Gastroesophageal sphincter (tissue), 3 donors: ENCODE results near the gene SRSF9.

Experiments used
- EP300 ChIP-seq: sonication (generic); formaldehyde crosslinking; IDR thresholded peaks from one replicate; pipeline ENCODE4 v1.6.1; 2017; ENCODE audit warnings: antibody characterized with exemption, mild to moderate bottlenecking
- POLR2A ChIP-seq, 2 donors: fragments of 450-650 bp; IDR thresholded peaks; one replicate each; pipeline ENCODE4 v1.6.1; 2017; ENCODE audit warnings: antibody characterized with exemption in 2 of 2, mild to moderate bottlenecking in 2 of 2, moderate library complexity in 1 of 2
- POLR2AphosphoS5 ChIP-seq: sonication (generic); formaldehyde crosslinking; IDR thresholded peaks from one replicate; pipeline ENCODE4 v1.6.1; 2017; ENCODE audit warnings: antibody characterized with exemption
- TF ChIP-seq, protein P1 (sequence below), 4 experiments: fragments of 200-600 bp in 2 of 4; fragments of 450-650 bp in 2 of 4; sonication (generic) in 1 of 4; IDR thresholded peaks; one replicate each; pipeline ENCODE4 v1.5.1; 2017 to 2019; ENCODE audit warnings: antibody characterized with exemption in 4 of 4, mild to moderate bottlenecking in 2 of 4, moderate library complexity in 2 of 4

DNA sequence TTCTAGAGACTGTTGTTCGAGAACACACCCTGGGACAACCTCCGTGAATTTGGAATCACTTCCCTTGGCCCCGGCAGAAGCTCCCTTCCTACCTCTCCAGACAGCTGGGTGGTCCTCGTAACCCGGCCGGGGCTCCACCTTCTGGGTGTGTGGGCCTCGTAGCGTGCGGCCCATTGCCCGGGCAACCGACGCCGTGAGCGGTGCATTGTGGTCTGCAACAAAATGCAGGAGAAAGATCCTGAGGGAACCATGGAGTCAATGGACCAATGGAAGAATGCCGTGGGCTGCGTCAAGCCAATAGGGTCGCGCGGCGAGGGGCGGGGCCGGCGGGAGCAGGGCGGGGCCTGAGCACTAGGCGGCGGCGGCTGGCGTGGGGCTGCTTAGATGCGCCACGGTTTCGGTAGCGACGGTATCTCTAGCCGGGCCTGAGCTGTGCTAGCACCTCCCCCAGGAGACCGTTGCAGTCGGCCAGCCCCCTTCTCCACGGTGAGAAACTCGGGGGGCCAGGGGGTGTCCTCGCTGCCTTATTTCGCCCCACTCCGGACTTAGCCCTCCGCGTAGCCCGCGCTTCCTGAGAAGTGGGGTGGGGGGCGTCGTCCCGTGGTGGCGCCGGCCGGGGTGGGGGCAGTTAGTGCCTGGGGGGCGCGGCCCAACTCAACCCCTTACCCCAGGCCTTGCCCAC lies 26.3 kb upstream of the SRSF9 start, which contains the start of gene DYNLL1:
- TF ChIP-seq, protein P1, sequence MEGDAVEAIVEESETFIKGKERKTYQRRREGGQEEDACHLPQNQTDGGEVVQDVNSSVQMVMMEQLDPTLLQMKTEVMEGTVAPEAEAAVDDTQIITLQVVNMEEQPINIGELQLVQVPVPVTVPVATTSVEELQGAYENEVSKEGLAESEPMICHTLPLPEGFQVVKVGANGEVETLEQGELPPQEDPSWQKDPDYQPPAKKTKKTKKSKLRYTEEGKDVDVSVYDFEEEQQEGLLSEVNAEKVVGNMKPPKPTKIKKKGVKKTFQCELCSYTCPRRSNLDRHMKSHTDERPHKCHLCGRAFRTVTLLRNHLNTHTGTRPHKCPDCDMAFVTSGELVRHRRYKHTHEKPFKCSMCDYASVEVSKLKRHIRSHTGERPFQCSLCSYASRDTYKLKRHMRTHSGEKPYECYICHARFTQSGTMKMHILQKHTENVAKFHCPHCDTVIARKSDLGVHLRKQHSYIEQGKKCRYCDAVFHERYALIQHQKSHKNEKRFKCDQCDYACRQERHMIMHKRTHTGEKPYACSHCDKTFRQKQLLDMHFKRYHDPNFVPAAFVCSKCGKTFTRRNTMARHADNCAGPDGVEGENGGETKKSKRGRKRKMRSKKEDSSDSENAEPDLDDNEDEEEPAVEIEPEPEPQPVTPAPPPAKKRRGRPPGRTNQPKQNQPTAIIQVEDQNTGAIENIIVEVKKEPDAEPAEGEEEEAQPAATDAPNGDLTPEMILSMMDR (IDR thresholded peaks at IDR 0.05), result peak in 2 of 4 experiments; percentile 17 to 44
- peak; percentile 87 to 95 for TF ChIP-seq POLR2A (IDR thresholded peaks at IDR 0.05)
- peak; percentile 97 for TF ChIP-seq POLR2AphosphoS5
- TF ChIP-seq EP300, result no peak
